Ishikawa (cell line): Measurements from ENCODE around the gene UTP11.

ENCODE experiments used
- CEBPB ChIP-seq: IDR thresholded peaks from 2 replicates; pipeline ENCODE4 v1.6.1; 2012
- CREB1 ChIP-seq: IDR thresholded peaks from 2 replicates; pipeline ENCODE4 v1.6.1; 2012; ENCODE audit warnings: low read depth
- EGR1 ChIP-seq: IDR thresholded peaks from 2 replicates; pipeline ENCODE4 v1.6.1; 2012
- EP300 ChIP-seq: IDR thresholded peaks from 2 replicates; pipeline ENCODE4 v1.6.1; 2012; ENCODE audit warnings: borderline replicate concordance
- FOXM1 ChIP-seq: IDR thresholded peaks from 2 replicates; pipeline ENCODE4 v1.6.1; 2012; ENCODE audit warnings: low read depth, borderline replicate concordance
- NFIC ChIP-seq: IDR thresholded peaks from 2 replicates; pipeline ENCODE4 v1.6.1; 2012
- RAD21 ChIP-seq: IDR thresholded peaks from 2 replicates; pipeline ENCODE4 v1.6.1; 2012; ENCODE audit warnings: low read depth
- TAF1 ChIP-seq: IDR thresholded peaks from 2 replicates; pipeline ENCODE4 v1.6.1; 2012; ENCODE audit warnings: low read depth, mild to moderate bottlenecking
- TCF12 ChIP-seq: IDR thresholded peaks from 2 replicates; pipeline ENCODE4 v1.6.1; 2012; ENCODE audit warnings: low read depth
- TEAD4 ChIP-seq: IDR thresholded peaks from 2 replicates; pipeline ENCODE4 v1.6.1; 2012
- YY1 ChIP-seq: IDR thresholded peaks from 2 replicates; pipeline ENCODE4 v1.6.1; 2012; ENCODE audit warnings: low read depth
- ZBTB7A ChIP-seq: IDR thresholded peaks from 2 replicates; pipeline ENCODE4 v1.6.1; 2012; ENCODE audit warnings: low read depth
- TF ChIP-seq, protein P1 (sequence below): IDR thresholded peaks from 2 replicates; pipeline ENCODE4 v1.6.1; 2012; ENCODE audit warnings: low read depth, mild to moderate bottlenecking
- TF ChIP-seq, protein P2 (sequence below): IDR thresholded peaks from 2 replicates; pipeline ENCODE4 v1.6.1; 2012
- TF ChIP-seq, protein P3 (sequence below): IDR thresholded peaks from 2 replicates; pipeline ENCODE4 v1.6.1; 2012

Gene UTP11

DNA sequence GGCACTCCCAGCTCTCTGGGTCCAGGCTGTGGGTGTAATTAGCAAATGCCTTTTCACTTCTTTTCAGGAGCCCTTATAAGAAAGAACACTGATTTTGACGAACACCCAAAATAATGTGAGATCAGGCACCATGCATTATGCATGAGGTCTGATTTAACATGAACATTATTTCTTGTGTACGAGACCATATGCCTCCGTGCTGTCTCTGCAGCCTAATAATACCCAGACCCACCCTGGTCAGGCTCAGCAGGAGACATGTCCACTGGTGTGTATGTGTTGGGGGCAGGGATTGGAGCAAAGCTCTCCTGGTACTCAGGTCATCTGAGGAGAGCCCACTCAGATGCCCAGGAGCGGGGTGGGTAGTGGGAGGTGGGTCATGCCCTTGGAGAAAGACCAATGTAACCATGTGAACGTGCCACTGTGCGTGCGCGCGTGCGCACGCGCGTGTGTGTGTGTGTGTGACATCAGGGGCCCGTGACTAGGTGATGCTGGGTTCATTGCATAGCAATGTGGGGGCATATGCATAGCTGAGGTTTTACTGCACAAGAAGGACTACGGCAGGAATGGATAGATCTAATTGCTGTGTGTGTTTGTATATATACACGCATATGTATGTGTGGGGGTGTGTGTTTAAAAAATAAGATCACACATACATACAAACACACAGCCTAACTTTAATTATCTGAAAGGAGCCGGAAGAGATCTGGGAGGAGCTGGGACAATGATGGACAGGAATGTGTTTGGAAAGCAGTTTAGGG lies 27.0 kb downstream of the UTP11 start:
- TF ChIP-seq EGR1 = no peak
- TF ChIP-seq CEBPB = no peak
- TF ChIP-seq NFIC = no peak
- no peak for TF ChIP-seq TCF12
- TF ChIP-seq FOXM1 = no peak
- TF ChIP-seq, protein P1, sequence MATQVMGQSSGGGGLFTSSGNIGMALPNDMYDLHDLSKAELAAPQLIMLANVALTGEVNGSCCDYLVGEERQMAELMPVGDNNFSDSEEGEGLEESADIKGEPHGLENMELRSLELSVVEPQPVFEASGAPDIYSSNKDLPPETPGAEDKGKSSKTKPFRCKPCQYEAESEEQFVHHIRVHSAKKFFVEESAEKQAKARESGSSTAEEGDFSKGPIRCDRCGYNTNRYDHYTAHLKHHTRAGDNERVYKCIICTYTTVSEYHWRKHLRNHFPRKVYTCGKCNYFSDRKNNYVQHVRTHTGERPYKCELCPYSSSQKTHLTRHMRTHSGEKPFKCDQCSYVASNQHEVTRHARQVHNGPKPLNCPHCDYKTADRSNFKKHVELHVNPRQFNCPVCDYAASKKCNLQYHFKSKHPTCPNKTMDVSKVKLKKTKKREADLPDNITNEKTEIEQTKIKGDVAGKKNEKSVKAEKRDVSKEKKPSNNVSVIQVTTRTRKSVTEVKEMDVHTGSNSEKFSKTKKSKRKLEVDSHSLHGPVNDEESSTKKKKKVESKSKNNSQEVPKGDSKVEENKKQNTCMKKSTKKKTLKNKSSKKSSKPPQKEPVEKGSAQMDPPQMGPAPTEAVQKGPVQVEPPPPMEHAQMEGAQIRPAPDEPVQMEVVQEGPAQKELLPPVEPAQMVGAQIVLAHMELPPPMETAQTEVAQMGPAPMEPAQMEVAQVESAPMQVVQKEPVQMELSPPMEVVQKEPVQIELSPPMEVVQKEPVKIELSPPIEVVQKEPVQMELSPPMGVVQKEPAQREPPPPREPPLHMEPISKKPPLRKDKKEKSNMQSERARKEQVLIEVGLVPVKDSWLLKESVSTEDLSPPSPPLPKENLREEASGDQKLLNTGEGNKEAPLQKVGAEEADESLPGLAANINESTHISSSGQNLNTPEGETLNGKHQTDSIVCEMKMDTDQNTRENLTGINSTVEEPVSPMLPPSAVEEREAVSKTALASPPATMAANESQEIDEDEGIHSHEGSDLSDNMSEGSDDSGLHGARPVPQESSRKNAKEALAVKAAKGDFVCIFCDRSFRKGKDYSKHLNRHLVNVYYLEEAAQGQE = no peak
- TF ChIP-seq ZBTB7A = no peak
- no peak for TF ChIP-seq EP300
- TF ChIP-seq YY1 = no peak
- TF ChIP-seq RAD21 = no peak

DNA sequence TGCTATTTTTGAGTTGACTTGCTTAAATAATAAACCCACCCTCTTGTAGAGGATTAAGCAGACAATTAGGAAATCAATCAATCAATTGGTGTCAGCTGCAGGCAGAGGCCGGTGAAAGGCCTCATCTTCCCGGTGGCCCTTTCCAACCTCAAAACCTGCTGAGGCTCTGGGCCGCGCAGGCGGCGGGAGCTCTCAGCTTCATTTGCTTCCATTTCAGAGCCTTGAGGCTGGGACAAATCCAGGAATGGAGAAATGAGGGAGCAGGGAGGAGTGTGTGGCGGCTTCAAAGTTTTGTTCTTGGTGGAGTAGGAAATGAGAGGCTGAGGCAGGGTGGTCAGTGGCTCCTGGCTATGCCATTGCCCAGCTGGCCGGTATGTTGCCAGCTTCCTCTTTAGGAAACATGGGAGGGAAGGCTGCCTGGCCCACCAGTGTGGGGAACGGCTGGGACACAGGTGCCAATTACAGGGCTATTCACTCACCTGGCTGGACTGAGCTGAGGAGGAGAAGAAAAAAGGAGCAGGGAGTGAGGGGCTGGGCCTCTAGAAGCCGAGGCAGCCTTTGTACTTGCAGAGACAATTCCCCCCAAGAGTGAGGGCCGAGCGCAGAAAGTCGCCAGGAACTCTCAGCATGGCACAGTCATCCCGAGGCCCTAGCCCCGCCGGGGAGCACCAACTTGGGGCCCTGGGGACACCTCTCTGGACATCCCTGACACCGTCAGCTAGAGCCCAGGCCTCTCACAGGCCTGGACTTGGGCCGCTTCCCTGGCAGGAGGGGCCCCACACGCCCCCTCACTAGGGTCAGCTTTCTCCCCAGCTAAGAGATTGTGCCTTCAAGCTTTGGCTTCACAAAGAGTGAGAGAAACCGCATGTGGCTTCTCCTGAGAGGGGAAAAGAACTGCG lies 29.7 kb downstream of the UTP11 start:
- no peak for TF ChIP-seq EGR1
- no peak for TF ChIP-seq EP300
- TF ChIP-seq RAD21 = no peak
- no peak for TF ChIP-seq ZBTB7A
- TF ChIP-seq TEAD4 = no peak
- TF ChIP-seq, protein P1 = no peak
- TF ChIP-seq, protein P2, sequence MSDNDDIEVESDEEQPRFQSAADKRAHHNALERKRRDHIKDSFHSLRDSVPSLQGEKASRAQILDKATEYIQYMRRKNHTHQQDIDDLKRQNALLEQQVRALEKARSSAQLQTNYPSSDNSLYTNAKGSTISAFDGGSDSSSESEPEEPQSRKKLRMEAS = no peak
- no peak for TF ChIP-seq YY1
- no peak for TF ChIP-seq CREB1
- TF ChIP-seq FOXM1 = no peak

DNA sequence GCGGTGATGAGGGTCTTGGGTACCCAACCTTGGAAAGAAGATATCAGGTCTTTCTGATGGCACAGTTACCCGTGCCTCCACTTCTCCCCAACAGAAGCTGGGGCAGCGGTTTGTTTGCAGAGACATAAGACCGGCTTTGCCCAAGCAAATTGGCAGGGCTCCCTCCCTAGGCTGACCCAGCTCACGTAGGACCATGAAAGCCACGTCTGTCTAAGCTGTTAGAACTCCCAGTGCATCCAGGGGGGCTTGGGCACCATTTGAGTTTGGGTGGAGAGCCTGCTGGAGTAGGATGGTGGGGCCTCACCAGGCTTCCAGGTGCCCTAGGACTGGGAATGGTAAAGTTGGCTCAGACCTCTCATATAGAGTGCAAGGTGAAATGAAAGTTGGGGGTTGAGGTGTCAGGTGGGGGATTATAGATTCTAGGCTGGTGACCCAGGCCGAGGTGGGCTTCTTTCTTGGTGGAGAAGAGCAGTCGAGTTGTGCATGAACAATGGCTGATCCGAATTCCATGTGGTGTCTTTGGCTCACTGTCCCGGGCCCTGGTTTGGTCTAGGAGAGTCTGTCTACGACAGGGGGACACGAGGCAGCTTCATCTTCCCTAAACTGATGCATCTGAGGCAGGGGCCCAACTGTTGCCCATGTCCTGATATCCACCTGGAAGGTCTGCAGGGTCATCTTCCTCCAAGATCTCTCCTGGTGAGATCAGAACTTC lies 30.7 kb downstream of the UTP11 start:
- no peak for TF ChIP-seq TCF12
- TF ChIP-seq, protein P3, sequence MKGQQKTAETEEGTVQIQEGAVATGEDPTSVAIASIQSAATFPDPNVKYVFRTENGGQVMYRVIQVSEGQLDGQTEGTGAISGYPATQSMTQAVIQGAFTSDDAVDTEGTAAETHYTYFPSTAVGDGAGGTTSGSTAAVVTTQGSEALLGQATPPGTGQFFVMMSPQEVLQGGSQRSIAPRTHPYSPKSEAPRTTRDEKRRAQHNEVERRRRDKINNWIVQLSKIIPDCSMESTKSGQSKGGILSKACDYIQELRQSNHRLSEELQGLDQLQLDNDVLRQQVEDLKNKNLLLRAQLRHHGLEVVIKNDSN = no peak
- TF ChIP-seq NFIC = no peak
- no peak for TF ChIP-seq TEAD4
- TF ChIP-seq TAF1 = no peak
- no peak for TF ChIP-seq CREB1
- TF ChIP-seq ZBTB7A = no peak
- no peak for TF ChIP-seq RAD21
- no peak for TF ChIP-seq YY1
- no peak for TF ChIP-seq CEBPB
- TF ChIP-seq EGR1 = no peak

DNA sequence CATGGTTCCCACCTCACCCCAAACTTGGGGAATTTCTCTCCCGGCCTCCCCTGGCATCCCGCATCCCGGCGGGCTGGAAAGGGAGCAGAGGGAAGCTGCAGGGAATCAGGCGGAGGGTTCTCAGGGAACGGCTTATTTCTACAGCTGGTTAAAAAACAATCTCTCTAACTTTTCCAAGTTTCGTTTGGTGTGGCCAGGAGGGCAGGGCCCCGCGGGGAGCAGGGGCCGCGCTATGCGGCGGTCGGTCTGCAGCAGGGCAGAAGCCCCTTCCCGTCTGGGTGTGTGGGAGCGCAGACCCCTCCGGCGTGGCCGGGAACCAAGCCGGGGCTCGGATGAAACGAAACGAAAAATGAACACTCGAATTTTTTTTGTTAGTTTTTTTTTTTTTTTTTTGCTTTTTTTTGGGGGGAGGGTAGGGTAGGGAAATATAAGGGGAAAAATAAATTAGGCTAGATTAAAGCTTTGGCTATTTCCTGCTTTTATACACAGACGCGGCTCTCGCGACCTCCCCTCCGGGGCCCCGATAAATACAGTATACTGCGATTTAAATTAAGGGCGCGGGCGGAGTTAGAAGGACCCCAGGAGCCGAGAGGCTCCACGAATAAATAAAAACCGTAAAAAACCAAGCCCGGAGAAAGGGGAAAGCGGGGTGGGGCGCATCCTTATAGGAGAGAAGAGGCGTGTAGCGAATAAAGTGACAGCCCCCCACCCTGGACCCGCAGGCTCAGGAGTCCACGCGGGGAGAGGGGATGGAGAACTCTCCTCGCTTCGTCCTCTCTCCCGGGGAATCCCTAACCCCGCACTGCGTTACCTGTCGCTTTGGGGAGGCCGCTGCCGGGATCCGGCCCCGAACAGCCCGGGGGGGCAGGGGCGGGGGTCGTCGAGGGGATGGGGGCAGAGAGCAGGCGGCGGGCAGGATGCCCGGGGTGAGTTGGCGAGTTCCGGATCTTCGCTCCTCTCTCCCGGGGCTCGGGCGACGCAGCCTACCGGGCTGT lies 32.0 kb downstream of the UTP11 start:
- TF ChIP-seq, protein P3 = no peak
- TF ChIP-seq TCF12 (no peak), EGR1 (no peak), RAD21 (no peak), TAF1 (no peak), EP300 (no peak), CREB1 (no peak), CEBPB (no peak), TEAD4 (no peak)
- TF ChIP-seq, protein P2 = no peak
